ENCODE results near the gene GATB.

GATB gene

DNA sequence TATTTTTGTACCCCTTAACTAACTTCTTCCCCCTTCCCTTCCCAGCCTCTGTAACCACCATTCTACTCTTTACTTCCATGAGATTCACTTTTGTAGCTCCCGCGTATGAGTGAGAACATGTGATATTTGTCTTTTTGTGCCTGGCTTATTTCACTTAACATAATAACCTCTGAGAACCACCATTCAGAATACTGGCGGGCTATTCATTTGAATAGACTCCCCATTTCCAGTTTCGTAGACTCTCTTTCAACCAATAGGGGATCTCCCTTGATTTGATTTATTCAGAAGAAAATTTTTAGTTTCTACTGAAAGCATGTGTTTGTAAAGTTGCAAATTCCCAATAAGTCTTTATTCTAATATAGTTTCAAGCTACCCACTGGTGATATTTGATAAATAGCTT lies 117.2 kb downstream of the GATB start:
- DNase-seq: no peak

GRCh38 chr4:151641983-151642382 lies 118.8 kb downstream of the GATB start:
- DNase-seq: no peak

- DNase-seq: peak; percentile 9
Observed at GRCh38 chr4:151641167-151641566, 119.6 kb downstream of the GATB start.

GRCh38 chr4:151640381-151640780 lies 120.4 kb downstream of the GATB start:
- no peak for DNase-seq

DNA sequence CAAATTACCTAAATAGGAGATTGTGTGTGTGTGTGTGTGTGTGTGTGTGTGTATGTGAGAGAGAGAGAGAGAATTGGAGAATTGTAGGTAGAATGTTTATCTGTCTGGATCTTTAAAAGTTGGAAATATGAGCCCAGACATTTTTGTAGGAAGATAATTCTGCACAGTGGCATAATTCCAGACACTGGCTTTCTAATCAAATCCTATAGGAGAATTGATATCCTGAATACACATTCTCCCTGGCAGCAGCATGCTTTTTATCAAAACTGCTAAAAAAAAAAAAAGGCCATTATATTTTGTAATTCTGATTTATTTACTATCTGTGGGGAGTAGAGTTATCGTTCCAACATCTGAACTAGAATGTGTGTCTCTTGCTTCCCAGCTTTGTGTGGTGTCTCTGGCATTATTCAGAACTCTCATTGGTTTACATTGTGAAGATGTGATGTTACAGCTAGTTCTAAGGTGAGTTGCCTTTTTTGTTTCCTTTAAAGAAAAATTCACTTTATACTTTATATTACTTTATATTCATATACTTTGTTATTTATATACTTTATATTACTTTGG lies 122.4 kb downstream of the GATB start:
- no peak for DNase-seq

DNA sequence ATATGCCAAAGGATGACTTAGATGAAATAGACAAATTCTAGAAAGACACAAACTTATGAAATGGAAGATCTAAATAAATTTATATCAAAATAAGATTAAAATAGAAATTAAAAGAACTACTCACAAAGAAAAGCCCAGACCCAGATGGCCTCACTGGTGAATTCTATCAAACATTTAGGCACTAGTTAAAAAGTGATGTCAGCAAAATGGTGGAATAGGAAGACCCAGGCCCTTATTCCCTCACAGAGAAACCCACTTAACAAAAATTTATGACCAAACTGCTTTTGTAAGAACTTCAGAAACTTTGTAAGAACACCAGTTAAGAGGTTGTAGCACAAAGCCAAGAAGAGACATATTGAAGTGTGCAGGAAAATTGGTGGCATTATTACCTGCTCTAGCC lies 129.5 kb downstream of the GATB start:
- no peak for DNase-seq

- DNase-seq: no peak
Observed at GRCh38 chr4:151629097-151629783, 131.6 kb downstream of the GATB start.

- no peak for DNase-seq
Observed at GRCh38 chr4:151628001-151628608, 132.7 kb downstream of the GATB start.

- DNase-seq: no peak
Observed at GRCh38 chr4:151627491-151627890, 133.3 kb downstream of the GATB start.

DNA sequence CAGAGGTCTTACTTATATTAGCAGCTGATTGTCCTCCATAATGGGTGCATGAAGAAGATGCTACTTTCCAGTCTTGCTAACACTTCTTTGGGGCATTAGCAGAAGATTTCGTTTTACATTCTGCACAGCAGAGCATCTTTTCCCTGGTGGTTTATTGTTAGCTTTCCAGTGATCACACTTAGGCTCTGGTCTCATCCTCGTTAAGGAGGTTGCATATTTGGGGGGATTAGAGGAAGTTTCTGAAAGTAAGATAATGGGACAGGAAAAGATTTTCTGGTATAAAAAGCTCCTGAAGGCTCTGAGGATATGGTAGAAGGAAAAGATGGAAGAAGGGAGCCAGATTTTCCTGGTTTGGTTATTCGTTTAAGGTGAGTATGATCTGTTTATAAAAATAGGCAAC lies 134.1 kb downstream of the GATB start:
- DNase-seq: no peak

DNA sequence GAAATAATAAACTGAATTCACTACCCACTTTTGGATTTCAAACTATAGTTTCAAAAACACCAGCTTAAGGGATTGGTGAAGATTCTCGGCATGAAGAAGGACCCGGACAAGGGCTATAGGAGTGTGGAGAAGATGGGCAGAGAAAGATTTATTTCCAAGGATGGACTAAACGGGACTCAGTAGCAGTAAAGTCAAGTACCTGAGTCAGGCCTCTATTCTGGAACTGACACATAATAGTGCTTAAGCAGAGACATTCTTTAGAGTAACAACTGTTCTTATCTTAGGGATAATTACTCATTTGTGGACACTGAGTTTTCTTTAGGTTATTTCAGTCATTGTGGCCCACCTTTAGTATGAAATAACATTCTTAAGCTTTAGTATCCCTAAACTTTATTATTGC lies 134.6 kb downstream of the GATB start:
- no peak for DNase-seq

GRCh38 chr4:151624626-151625565 lies 135.9 kb downstream of the GATB start:
- DNase-seq: no peak

Data from hematopoietic multipotent progenitor cell treated with erythropoietin and hydrocortisone succinate and interleukin-3 and kit ligand, for 8 days (in vitro differentiated cells).